22Rv1 (cell line): ENCODE results near the gene RORC.
"Not testable (repeated sequence)": the region's sequence is repeated elsewhere in the genome, so short reads cannot be mapped to it uniquely, and the experiment has no call there.

Experiments
- H3K27ac ChIP-seq: fragments of 450-650 bp; 2 replicates; pipeline ENCODE4 v1.5.1; 2017
- ZFX ChIP-seq: fragments of 450-650 bp; IDR thresholded peaks from 2 replicates; pipeline ENCODE4 v1.6.1; 2017; ENCODE audit warnings: antibody characterized with exemption, borderline replicate concordance
- TF ChIP-seq, protein P1 (sequence below): fragments of 450-650 bp; IDR thresholded peaks from 2 replicates; pipeline ENCODE4 v1.5.1; 2017; ENCODE audit warnings: mild to moderate bottlenecking

Gene RORC

GRCh38 chr1:151864411-151864810, 32.8 kb upstream of the RORC start:
- TF ChIP-seq, protein P1, sequence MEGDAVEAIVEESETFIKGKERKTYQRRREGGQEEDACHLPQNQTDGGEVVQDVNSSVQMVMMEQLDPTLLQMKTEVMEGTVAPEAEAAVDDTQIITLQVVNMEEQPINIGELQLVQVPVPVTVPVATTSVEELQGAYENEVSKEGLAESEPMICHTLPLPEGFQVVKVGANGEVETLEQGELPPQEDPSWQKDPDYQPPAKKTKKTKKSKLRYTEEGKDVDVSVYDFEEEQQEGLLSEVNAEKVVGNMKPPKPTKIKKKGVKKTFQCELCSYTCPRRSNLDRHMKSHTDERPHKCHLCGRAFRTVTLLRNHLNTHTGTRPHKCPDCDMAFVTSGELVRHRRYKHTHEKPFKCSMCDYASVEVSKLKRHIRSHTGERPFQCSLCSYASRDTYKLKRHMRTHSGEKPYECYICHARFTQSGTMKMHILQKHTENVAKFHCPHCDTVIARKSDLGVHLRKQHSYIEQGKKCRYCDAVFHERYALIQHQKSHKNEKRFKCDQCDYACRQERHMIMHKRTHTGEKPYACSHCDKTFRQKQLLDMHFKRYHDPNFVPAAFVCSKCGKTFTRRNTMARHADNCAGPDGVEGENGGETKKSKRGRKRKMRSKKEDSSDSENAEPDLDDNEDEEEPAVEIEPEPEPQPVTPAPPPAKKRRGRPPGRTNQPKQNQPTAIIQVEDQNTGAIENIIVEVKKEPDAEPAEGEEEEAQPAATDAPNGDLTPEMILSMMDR, result no peak
- no peak for TF ChIP-seq ZFX
- H3K27ac ChIP-seq, result no peak overlapping the region

- no peak overlapping the region for H3K27ac ChIP-seq
- TF ChIP-seq ZFX, result no peak
- TF ChIP-seq, protein P1, result no peak
These were observed 31.0 kb upstream of the RORC start for GRCh38 chr1:151862604-151863003.

DNA sequence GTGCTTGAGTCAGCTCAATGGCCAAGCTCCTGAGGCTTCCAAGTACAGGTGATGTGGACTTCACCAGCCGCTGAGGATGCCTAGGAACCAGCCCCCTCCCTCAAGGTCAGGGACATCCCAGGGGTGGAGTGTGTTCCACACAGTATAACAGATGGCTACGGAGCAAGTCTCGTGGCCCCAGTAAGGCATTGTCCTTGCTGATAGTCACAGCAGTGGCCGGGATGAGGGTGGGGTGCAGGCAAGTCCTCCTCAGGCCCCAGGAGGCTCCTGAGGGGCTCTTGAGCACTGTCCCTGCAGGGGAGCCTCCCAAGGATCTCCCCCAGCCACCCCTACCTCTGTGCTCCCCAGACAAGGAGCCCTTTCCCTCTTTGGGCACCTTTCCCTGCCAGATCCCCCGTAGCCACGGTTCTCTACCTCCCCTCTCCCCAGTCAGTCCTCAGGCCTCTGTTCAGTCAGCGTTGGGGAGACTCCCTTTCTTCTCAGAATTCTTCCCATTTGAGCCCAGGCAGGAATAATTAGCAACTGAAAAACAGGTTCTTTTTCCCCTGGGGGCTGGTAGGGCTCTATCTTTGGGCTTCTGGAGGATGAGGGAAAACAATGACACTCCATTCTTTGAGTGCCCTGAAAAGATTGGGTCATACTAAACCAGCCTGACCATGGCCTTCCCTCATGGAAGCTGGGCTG, 29.0 kb upstream of the RORC start:
- no peak for TF ChIP-seq ZFX
- TF ChIP-seq, protein P1, result no peak
- no peak overlapping the region for H3K27ac ChIP-seq

DNA sequence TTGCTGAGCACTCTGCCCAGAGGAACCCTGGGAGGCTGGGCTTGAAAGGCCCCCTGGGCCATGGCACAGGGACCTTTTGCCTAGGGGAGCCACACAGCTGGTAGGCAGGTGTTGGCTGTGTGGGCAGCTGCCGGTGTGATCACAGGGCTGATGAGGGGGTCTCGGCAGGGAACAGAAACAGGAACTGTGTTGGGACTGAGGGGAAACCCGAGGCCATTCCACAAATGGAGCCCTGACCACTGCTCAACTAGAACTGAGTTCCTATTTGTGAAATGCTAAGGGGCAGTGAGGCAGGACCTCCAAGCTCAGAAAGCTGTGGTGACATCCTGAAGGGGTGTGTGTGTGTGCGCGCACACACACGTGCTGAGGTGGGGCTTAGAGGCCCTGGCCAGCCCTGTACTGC, 28.3 kb upstream of the RORC start:
- no peak for TF ChIP-seq ZFX
- TF ChIP-seq, protein P1, result no peak
- H3K27ac ChIP-seq, result no peak overlapping the region

DNA sequence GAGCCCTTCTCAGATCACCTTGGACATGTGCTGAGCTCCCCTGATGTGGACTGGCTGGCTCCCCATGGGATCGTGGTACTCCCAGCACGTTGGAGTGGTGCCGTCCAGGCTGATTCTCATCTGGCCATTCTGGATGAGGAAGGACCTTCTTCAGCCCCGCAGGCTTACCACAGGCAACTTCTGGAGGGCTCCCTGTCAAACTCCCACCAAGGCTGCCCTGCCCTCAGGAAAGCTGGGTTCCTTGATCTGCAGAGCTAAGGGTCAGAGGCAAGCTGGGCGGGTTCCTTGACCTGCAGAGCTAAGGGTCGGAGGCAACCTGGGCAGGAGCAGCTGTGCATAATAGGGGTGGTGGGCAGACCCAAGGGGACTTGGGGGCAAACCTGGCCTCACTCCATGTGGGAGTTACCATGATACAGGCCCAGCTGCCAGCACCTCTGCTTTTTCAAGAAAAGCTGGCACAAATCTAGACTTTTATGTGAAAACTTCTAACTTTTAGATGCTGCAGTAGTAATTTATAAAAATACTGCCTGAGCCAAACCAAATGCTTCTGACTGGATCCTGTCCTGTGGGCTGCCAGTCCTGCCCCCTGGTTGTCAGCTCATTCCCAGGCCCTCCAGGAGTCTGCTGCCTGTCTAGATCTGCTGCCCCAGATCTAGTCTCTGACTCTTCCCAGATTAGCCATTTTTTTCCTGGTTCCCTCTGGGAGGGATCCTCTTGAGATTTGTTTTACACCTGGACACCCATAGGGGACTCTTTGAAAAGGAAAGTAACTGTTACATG, 27.5 kb upstream of the RORC start:
- TF ChIP-seq, protein P1, result no peak
- no peak for TF ChIP-seq ZFX
- no peak overlapping the region for H3K27ac ChIP-seq

DNA sequence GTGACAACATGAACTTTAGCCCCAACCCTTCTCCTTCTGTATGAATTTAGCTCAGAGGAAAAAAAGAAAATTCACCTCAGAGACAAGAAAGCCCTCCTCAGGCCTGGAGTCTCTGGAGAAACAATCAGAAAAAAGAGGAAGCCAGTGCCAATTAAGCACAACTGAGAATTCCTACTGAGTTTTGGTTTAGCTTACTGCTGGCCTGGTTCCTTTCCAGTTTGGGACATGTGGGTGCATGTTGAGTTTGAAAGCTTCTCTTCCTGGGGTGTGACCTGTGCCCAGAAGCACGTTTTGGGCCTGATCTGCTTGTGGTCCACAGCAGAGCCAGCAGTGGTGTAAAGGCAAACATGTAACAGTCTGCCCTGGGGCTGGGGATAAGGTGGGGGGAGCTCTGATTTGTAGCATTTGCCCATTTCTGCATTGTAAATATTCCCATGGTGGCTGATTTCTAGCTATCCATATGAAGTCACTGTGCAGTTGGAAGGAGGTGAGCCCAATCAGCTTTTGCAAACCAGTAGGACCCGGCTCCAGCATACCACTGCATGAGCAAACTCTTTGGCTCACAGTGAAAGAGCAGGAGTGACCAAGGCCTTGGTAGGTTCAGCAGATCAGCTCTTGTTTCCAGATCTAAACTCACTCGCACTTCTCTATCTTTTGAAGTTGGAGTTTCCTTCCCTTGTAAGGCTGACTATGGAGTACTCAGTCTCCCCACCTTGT, 26.6 kb upstream of the RORC start:
- TF ChIP-seq, protein P1, result no peak
- TF ChIP-seq ZFX, result no peak
- H3K27ac ChIP-seq, result no peak overlapping the region

- no peak overlapping the region for H3K27ac ChIP-seq
- TF ChIP-seq ZFX, result no peak
- TF ChIP-seq, protein P1, result no peak
These were observed 24.3 kb upstream of the RORC start for GRCh38 chr1:151855933-151856332.

- not testable (repeated sequence) for H3K27ac ChIP-seq
These were observed 23.9 kb upstream of the RORC start for GRCh38 chr1:151855516-151855915.
